ENCODE measurements around the gene SIRT5. TPM values are rescaled to one million over a fixed set of nuclear protein-coding genes. Genes with fewer than 3 reads are reported as not detected.

Gene SIRT5
- total RNA-seq, 1 donor from 2014 or later: 16.0 TPM

DNA sequence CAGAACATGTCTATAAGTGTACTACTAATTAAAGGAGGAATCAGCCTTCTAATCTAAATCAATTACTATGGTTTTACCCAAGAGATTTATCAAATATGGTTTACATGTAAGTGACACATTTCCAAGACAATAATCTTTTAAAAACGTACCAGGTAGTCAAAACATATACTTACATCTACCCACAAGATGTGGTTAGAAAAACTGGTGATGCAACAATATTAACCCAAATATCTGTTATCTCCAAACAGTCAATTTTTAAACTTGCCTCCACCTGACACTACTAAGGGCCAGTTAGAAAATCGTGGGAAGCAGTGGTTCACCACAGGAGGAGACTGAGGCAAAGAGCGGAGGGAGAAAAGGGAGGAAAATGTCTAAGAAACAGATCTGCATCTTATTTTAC, 68.7 kb downstream of the SIRT5 start:
- no peak for DNase-seq (ENCODE audit: low spot score)
- Mint-ChIP-seq H3K27ac (ENCODE audit: unreplicated experiment) (no peak overlapping the region), H3K4me1 (ENCODE audit: unreplicated experiment) (peaks cover 5% of the 10 kb centered on the region), H3K36me3 (ENCODE audit: low read depth, unreplicated experiment) (peaks cover 23% of the 10 kb centered on the region), H3K4me3 (ENCODE audit: unreplicated experiment) (peak overlapping the region; percentile 31), H3K9me3 (ENCODE audit: unreplicated experiment) (no peaks in the 10 kb centered on the region), H3K27me3 (ENCODE audit: unreplicated experiment) (peaks cover 1% of the 10 kb centered on the region)
- TF ChIP-seq, protein P1, sequence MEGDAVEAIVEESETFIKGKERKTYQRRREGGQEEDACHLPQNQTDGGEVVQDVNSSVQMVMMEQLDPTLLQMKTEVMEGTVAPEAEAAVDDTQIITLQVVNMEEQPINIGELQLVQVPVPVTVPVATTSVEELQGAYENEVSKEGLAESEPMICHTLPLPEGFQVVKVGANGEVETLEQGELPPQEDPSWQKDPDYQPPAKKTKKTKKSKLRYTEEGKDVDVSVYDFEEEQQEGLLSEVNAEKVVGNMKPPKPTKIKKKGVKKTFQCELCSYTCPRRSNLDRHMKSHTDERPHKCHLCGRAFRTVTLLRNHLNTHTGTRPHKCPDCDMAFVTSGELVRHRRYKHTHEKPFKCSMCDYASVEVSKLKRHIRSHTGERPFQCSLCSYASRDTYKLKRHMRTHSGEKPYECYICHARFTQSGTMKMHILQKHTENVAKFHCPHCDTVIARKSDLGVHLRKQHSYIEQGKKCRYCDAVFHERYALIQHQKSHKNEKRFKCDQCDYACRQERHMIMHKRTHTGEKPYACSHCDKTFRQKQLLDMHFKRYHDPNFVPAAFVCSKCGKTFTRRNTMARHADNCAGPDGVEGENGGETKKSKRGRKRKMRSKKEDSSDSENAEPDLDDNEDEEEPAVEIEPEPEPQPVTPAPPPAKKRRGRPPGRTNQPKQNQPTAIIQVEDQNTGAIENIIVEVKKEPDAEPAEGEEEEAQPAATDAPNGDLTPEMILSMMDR (IDR thresholded peaks at IDR 0.05; ENCODE audit: unreplicated experiment): no peak

GRCh38 chr6:13648850-13649249, 74.4 kb downstream of the SIRT5 start:
- no peak for DNase-seq (ENCODE audit: low spot score)
- Mint-ChIP-seq H3K36me3 (ENCODE audit: low read depth, unreplicated experiment) (peaks cover 13% of the 10 kb centered on the region), H3K9me3 (ENCODE audit: unreplicated experiment) (no peaks in the 10 kb centered on the region), H3K27me3 (ENCODE audit: unreplicated experiment) (no peaks in the 10 kb centered on the region), H3K4me1 (ENCODE audit: unreplicated experiment) (peaks cover 4% of the 10 kb centered on the region), H3K4me3 (ENCODE audit: unreplicated experiment) (no peak overlapping the region), H3K27ac (ENCODE audit: unreplicated experiment) (no peak overlapping the region)
- TF ChIP-seq, protein P1 (IDR thresholded peaks at IDR 0.05; ENCODE audit: unreplicated experiment): no peak

DNA sequence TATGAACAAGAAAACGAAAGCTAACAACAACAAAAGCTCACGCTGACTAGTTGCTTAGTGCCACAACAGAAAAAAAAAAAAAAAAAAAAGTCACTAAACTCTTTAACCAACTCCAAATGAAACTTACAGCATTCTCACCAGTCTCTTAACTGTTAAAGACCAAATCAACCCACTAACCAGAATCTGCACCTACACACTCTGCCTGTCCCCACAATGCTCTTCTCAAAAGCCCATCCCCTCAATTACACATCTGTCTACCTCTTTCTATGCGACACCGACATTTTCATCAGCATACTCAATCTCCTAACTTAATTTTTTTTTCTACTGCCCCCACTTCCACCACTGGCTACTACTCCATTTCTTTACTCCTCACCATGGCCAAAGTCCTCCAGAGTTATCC, 75.0 kb downstream of the SIRT5 start:
- DNase-seq (ENCODE audit: low spot score): no peak
- no peak overlapping the region for H3K4me3 Mint-ChIP-seq (ENCODE audit: unreplicated experiment)
- H3K36me3 Mint-ChIP-seq (ENCODE audit: low read depth, unreplicated experiment): peaks cover 13% of the 10 kb centered on the region
- no peaks in the 10 kb centered on the region for H3K9me3 Mint-ChIP-seq (ENCODE audit: unreplicated experiment)
- no peaks in the 10 kb centered on the region for H3K27me3 Mint-ChIP-seq (ENCODE audit: unreplicated experiment)
- no peak overlapping the region for H3K27ac Mint-ChIP-seq (ENCODE audit: unreplicated experiment)
- TF ChIP-seq, protein P1 (IDR thresholded peaks at IDR 0.05; ENCODE audit: unreplicated experiment): no peak
- peaks cover 4% of the 10 kb centered on the region for H3K4me1 Mint-ChIP-seq (ENCODE audit: unreplicated experiment)

DNA sequence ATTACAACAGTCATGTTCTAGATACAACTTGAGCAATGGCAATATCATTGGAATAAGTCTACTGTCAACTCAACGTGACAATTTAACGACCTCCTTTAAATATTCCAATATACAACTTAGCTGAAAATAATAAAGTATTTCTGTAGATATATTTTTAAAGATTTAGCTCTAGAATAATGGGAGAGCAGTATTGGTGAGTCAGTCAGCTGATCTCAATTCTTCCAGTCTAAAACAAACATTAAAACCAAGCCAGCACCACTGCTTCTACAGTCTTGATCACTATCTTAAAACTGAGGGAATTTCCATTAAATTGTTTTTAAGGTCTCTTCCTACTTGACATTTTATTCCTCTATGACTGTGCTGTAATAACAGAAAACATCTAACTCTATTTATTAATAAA, 78.9 kb downstream of the SIRT5 start:
- DNase-seq (ENCODE audit: low spot score): no peak

DNA sequence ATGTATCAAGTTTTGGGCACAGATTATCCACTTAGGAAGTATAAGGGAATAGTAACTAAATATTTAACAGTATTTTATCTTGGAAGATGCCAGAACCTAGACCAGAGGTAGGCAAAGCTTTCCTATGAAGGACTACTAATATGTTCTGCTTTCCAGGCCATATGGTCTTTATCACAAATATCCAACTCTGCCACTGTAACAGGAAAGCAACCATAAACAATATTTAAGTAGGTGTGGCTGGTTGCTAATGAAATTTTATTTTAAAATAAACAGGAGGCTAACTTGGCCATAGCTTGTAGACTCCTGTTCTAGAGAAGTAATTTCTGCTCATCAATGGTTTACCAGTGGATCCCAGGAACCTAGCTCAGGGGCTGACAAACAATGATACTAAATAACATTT, 80.1 kb downstream of the SIRT5 start:
- no peak overlapping the region for H3K4me3 Mint-ChIP-seq (ENCODE audit: unreplicated experiment)
- no peak overlapping the region for H3K27ac Mint-ChIP-seq (ENCODE audit: unreplicated experiment)
- no peaks in the 10 kb centered on the region for H3K27me3 Mint-ChIP-seq (ENCODE audit: unreplicated experiment)
- DNase-seq (ENCODE audit: low spot score): no peak
- peaks cover 5% of the 10 kb centered on the region for H3K36me3 Mint-ChIP-seq (ENCODE audit: low read depth, unreplicated experiment)
- TF ChIP-seq, protein P1 (IDR thresholded peaks at IDR 0.05; ENCODE audit: unreplicated experiment): no peak
- H3K4me1 Mint-ChIP-seq (ENCODE audit: unreplicated experiment): peaks cover 2% of the 10 kb centered on the region
- H3K9me3 Mint-ChIP-seq (ENCODE audit: unreplicated experiment): no peaks in the 10 kb centered on the region

More for the DNA sequence above, 78.9 kb downstream of the SIRT5 start:
- H3K27ac Mint-ChIP-seq (ENCODE audit: unreplicated experiment): no peak overlapping the region
- peaks cover 5% of the 10 kb centered on the region for H3K36me3 Mint-ChIP-seq (ENCODE audit: low read depth, unreplicated experiment)
- H3K27me3 Mint-ChIP-seq (ENCODE audit: unreplicated experiment): no peaks in the 10 kb centered on the region
- H3K4me3 Mint-ChIP-seq (ENCODE audit: unreplicated experiment): no peak overlapping the region
- no peaks in the 10 kb centered on the region for H3K9me3 Mint-ChIP-seq (ENCODE audit: unreplicated experiment)
- TF ChIP-seq, protein P1 (IDR thresholded peaks at IDR 0.05; ENCODE audit: unreplicated experiment): no peak
- peaks cover 4% of the 10 kb centered on the region for H3K4me1 Mint-ChIP-seq (ENCODE audit: unreplicated experiment)
